Vagina (tissue), 2 donors: ENCODE results near the gene HOXA9.

ENCODE experiments used
- CTCF ChIP-seq, 3 experiments: fragments of 450-650 bp in 2 of 3; fragments of 200-600 bp in 1 of 3; sonication (generic) in 1 of 3; IDR thresholded peaks; one replicate each; pipeline ENCODE4 v1.5.1; 2017 to 2019; ENCODE audit warnings: antibody characterized with exemption in 3 of 3, mild to moderate bottlenecking in 2 of 3, moderate library complexity in 2 of 3
- POLR2A ChIP-seq, 2 donors: fragments of 450-650 bp; IDR thresholded peaks; one replicate each; pipeline ENCODE4 v1.6.1; 2017; ENCODE audit warnings: antibody characterized with exemption in 2 of 2, mild to moderate bottlenecking in 2 of 2, moderate library complexity in 2 of 2
- POLR2AphosphoS5 ChIP-seq, 2 donors: sonication (generic); formaldehyde crosslinking; IDR thresholded peaks; one replicate each; pipeline ENCODE4 v1.9.0; 2017; ENCODE audit warnings: antibody characterized with exemption in 2 of 2, mild to moderate bottlenecking in 2 of 2, low read depth in 1 of 2; ENCODE audit not compliant: insufficient read depth in 1 of 2

- TF ChIP-seq CTCF (IDR thresholded peaks at IDR 0.05): no peak
- peak in 1 of 2 donors; percentile 30 for TF ChIP-seq POLR2AphosphoS5 (IDR thresholded peaks at IDR 0.05; ENCODE audit: insufficient read depth in 1 of 2, low read depth in 1 of 2)
- TF ChIP-seq POLR2A (IDR thresholded peaks at IDR 0.05): no peak
Observed at GRCh38 chr7:27171325-27171636, 5.9 kb upstream of the HOXA9 start.
